Astrocyte (in vitro differentiated cells and primary cell): ENCODE measurements around the gene DYTN.

Source experiments
- EZH2 ChIP-seq: IDR thresholded peaks from 2 replicates; pipeline ENCODE4 v1.6.1; 2012; ENCODE audit warnings: mild to moderate bottlenecking, low read length, inconsistent platforms; ENCODE audit not compliant: insufficient read depth
- TF ChIP-seq, protein P1 (sequence below): IDR thresholded peaks from 2 replicates; pipeline ENCODE4 v1.5.1; 2011; ENCODE audit warnings: low read depth, mild to moderate bottlenecking, inconsistent platforms, low read length, moderate library complexity; ENCODE audit not compliant: insufficient read depth

DNA sequence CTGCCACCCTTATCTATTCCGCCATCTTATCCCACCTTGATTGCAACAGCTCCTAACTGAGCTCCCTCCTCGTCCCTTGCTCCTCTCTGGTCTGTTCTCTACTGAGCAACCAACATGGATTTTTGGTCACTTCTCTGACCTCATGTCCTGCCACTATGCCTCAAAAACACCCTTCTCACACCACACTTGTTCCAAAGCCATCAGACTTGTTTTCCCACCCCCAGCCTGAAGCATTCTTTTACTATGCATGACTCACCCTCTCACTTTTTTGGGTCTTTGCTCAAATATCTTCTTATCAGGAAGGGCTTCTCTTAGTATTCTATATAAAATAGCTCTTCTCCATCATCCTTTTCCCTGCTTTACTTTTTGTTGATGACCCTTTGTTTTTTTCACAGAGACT is 78.6 kb downstream of the DYTN start:
- TF ChIP-seq EZH2 = no peak
- TF ChIP-seq, protein P1, sequence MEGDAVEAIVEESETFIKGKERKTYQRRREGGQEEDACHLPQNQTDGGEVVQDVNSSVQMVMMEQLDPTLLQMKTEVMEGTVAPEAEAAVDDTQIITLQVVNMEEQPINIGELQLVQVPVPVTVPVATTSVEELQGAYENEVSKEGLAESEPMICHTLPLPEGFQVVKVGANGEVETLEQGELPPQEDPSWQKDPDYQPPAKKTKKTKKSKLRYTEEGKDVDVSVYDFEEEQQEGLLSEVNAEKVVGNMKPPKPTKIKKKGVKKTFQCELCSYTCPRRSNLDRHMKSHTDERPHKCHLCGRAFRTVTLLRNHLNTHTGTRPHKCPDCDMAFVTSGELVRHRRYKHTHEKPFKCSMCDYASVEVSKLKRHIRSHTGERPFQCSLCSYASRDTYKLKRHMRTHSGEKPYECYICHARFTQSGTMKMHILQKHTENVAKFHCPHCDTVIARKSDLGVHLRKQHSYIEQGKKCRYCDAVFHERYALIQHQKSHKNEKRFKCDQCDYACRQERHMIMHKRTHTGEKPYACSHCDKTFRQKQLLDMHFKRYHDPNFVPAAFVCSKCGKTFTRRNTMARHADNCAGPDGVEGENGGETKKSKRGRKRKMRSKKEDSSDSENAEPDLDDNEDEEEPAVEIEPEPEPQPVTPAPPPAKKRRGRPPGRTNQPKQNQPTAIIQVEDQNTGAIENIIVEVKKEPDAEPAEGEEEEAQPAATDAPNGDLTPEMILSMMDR = no peak
